ENCODE results near the gene NDUFAF5. TPM values are rescaled to one million over a fixed set of nuclear protein-coding genes. Genes with fewer than 3 reads are reported as not detected.
"Not testable (repeated sequence)": the region's sequence is repeated elsewhere in the genome, so short reads cannot be mapped to it uniquely, and the experiment has no call there.

The NDUFAF5 gene
- total and polyA plus RNA-seq, 2 experiments from 2014 or later, result 45.8 to 54.6 TPM

DNA sequence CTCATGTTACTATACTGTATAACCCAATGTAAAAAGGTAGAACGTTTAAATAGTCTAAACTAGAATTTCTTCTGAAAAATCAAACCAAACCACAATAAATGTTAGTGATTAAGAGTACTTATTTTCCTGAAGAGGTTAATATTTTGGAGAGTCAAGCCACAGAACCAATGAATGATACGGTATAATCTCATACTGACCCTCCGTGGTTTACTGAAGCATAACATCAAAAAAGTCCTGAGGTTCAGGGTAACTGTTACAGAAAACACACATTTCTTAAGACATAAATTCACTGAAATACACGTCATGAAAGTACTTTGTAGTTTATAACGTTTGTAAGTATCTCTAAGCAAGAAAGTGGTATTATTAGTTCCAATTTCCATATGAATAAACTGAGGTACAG, 29.0 kb upstream of the NDUFAF5 start:
- Histone ChIP-seq H3K9me3 (ENCODE audit: low read depth) (no peaks in the 10 kb centered on the region), H3K4me1 (ENCODE audit: low read depth) (no peaks in the 10 kb centered on the region), H3K27ac (no peak overlapping the region), H3K4me3 (no peak overlapping the region), H3K27me3 (no peaks in the 10 kb centered on the region), H3K36me3 (peaks cover 27% of the 10 kb centered on the region)
- DNase-seq (ENCODE audit: low read depth in 1 of 2, low spot score in 1 of 2), result peak in 1 of 2 donors; percentile 27
- TF ChIP-seq, protein P1, sequence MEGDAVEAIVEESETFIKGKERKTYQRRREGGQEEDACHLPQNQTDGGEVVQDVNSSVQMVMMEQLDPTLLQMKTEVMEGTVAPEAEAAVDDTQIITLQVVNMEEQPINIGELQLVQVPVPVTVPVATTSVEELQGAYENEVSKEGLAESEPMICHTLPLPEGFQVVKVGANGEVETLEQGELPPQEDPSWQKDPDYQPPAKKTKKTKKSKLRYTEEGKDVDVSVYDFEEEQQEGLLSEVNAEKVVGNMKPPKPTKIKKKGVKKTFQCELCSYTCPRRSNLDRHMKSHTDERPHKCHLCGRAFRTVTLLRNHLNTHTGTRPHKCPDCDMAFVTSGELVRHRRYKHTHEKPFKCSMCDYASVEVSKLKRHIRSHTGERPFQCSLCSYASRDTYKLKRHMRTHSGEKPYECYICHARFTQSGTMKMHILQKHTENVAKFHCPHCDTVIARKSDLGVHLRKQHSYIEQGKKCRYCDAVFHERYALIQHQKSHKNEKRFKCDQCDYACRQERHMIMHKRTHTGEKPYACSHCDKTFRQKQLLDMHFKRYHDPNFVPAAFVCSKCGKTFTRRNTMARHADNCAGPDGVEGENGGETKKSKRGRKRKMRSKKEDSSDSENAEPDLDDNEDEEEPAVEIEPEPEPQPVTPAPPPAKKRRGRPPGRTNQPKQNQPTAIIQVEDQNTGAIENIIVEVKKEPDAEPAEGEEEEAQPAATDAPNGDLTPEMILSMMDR (IDR thresholded peaks at IDR 0.05; ENCODE audit: low read depth, low read length), result peak; percentile 11

DNA sequence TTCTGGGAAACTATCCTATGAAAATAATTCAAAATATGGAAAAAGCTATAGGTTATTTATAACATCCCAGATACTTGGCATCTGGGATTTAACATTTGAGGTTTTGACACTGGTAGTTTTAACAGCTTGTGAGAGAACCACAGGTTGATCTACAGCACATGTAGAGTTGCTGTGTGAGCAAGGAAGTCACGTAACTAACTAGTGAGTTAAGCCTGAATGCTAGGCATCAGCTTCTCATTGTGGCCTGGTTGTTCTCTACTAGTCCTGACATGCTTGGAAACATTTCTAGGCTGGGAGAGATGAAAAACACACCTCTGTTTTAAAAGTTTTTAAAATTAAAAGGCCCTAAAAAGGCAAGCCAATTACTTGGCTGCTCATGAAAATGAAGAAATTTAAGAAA, 28.3 kb upstream of the NDUFAF5 start:
- no peak overlapping the region for H3K27ac ChIP-seq
- TF ChIP-seq, protein P1 (IDR thresholded peaks at IDR 0.05; ENCODE audit: low read depth, low read length), result no peak
- H3K4me3 ChIP-seq, result no peak overlapping the region
- peaks cover 29% of the 10 kb centered on the region for H3K36me3 ChIP-seq
- no peaks in the 10 kb centered on the region for H3K4me1 ChIP-seq (ENCODE audit: low read depth)
- no peak for DNase-seq (ENCODE audit: low read depth in 1 of 2, low spot score in 1 of 2)
- H3K27me3 ChIP-seq, result no peaks in the 10 kb centered on the region
- no peaks in the 10 kb centered on the region for H3K9me3 ChIP-seq (ENCODE audit: low read depth)

- H3K27ac ChIP-seq, result no peak overlapping the region
- H3K27me3 ChIP-seq, result no peaks in the 10 kb centered on the region
- H3K36me3 ChIP-seq, result peaks cover 46% of the 10 kb centered on the region
- no peak overlapping the region for H3K4me3 ChIP-seq
- DNase-seq (ENCODE audit: low read depth in 1 of 2, low spot score in 1 of 2), result no peak
- no peaks in the 10 kb centered on the region for H3K9me3 ChIP-seq (ENCODE audit: low read depth)
- H3K4me1 ChIP-seq (ENCODE audit: low read depth), result no peaks in the 10 kb centered on the region
- TF ChIP-seq, protein P1 (IDR thresholded peaks at IDR 0.05; ENCODE audit: low read depth, low read length), result no peak
Measured at GRCh38 chr20:13758884-13759283, 25.9 kb upstream of the NDUFAF5 start.

DNA sequence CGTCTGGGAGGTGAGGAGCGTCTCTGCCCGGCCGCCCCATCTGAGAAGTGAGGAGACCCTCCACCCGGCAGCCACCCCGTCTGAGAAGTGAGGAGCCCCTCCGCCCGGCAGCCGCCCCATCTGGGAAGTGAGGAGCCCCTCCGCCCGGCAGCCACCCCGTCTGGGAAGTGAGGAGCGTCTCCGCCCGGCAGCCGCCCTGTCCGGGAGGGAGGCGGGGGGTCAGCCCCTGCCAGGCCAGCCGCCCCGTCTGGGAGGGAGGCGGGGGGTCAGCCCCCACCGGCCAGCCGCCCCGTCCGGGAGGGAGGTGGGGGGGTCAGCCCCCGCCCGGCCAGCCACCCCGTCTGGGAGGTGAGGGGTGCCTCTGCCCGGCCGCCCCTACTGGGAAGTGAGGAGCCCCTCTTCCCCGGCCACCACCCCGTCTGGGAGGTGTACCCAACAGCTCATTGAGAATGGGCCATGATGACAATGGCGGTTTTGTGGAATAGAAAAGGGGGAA, 24.3 kb upstream of the NDUFAF5 start:
- H3K36me3 ChIP-seq, result peaks cover 56% of the 10 kb centered on the region
- H3K4me1 ChIP-seq (ENCODE audit: low read depth); DNase-seq (ENCODE audit: low read depth in 1 of 2, low spot score in 1 of 2); H3K27me3 ChIP-seq; H3K4me3 ChIP-seq; H3K27ac ChIP-seq; H3K9me3 ChIP-seq (ENCODE audit: low read depth): not testable (repeated sequence)

DNA sequence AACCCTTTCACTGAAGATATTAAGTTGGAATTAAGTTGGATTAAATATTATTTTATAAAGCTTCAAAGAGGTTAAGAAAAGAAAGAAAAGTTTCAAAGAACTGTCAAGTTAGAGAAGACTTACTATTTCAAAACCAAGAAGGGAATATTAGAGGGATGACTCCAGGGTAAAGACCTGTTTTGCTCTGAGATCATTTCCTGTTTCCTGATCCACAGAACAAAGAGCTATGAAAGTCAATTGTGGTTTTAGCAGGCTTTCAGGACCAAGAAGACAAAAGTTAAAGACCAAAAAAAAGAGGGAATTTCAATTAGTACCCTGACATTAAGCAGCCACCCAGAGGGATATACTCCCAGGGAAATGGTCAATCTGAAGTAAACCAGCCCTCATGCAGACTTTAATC, 19.5 kb upstream of the NDUFAF5 start:
- no peak overlapping the region for H3K27ac ChIP-seq
- peaks cover 67% of the 10 kb centered on the region for H3K36me3 ChIP-seq
- H3K4me1 ChIP-seq (ENCODE audit: low read depth), result no peaks in the 10 kb centered on the region
- peak in 1 of 2 donors; percentile 13 for DNase-seq (ENCODE audit: low read depth in 1 of 2, low spot score in 1 of 2)
- H3K27me3 ChIP-seq, result no peaks in the 10 kb centered on the region
- H3K4me3 ChIP-seq, result no peak overlapping the region
- H3K9me3 ChIP-seq (ENCODE audit: low read depth), result no peaks in the 10 kb centered on the region
- TF ChIP-seq, protein P1 (IDR thresholded peaks at IDR 0.05; ENCODE audit: low read depth, low read length), result no peak

DNA sequence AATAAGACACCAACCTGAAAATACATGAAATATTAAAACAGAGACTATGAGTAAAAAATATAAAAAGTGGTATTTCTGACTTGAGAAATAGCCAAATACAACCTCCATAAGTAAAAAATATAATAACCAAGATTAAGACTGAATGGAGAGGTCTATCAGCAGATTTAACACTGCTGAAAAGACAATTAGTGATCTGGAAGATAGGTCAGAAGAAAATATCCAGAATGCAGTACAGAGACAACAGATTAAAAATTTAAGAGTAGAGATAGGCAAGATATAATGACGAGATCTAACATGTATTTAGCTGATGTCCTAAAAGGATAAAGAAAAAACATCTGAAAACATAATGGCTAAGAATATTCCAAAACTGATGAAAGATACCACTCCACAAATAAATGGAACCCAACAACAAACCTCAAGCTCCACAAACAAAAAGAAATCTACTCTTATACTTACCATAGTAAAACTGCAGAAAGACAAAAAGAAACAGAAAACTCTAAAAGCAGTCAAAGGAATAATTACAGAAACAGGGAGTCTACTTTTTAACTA, 18.9 kb upstream of the NDUFAF5 start:
- H3K27ac ChIP-seq, result no peak overlapping the region
- H3K4me3 ChIP-seq, result no peak overlapping the region
- no peaks in the 10 kb centered on the region for H3K4me1 ChIP-seq (ENCODE audit: low read depth)
- DNase-seq (ENCODE audit: low read depth in 1 of 2, low spot score in 1 of 2), result no peak
- TF ChIP-seq, protein P1 (IDR thresholded peaks at IDR 0.05; ENCODE audit: low read depth, low read length), result no peak
- no peaks in the 10 kb centered on the region for H3K27me3 ChIP-seq
- no peaks in the 10 kb centered on the region for H3K9me3 ChIP-seq (ENCODE audit: low read depth)
- peaks cover 73% of the 10 kb centered on the region for H3K36me3 ChIP-seq
